HepG2 (cell line): Measurements from ENCODE around the gene TMEM233. TPM values are rescaled to one million over a fixed set of nuclear protein-coding genes. Genes with fewer than 3 reads are reported as not detected.

Experiments
- ATAC-seq: fragments of 200-7000 bp; cut with Tn5 transposase; 3 replicates; pipeline ENCODE4 v1.9.1; 2020; ENCODE audit warnings: mild to moderate bottlenecking, moderate library complexity
- BruUV-seq: library from RNA; stranded (reverse); fragments of 400-500 nt; replicated peaks from 2 replicates; lab custom pipeline; 2021; lab: Mats Ljungman, UMichigan
- CTCF ChIA-PET: fragments of 300-600 bp; formaldehyde crosslinking; extraction: SDS; loops from one replicate; lab custom pipeline; 2021; ENCODE audit warnings: low total read pairs, inconsistent platforms, low intra/inter-chr PET ratio; lab: Yijun Ruan, JAX
- POLR2A ChIA-PET: fragments of 350-600 bp; sonication (Branson Sonifier 250); formaldehyde crosslinking; loops from one replicate; lab custom pipeline; 2020; ENCODE audit warnings: antibody characterized with exemption, inconsistent platforms; lab: Yijun Ruan, JAX
- DNase-seq: peaks from one replicate; pipeline ENCODE4 v3.0.0-alpha.2; 2015; ENCODE audit warnings: low spot score
- FAIRE-seq: peaks from 3 replicates; lab custom pipeline; 2011; peaks lifted over from hg19 to GRCh38; lab: Jason Lieb, UNC
- H2AFZ ChIP-seq: one replicate; pipeline ENCODE4 v1.6.1; 2011; ENCODE audit warnings: low read length, inconsistent platforms
- H3K27ac ChIP-seq: fragments of 300-600 bp; 3 replicates; pipeline ENCODE4 v1.8.0; 2011; ENCODE audit warnings: mixed run types, mild to moderate bottlenecking, mixed read lengths, low read length, inconsistent platforms; ENCODE audit not compliant: insufficient read depth; ENCODE audit errors: extremely low read length
- H3K27me3 ChIP-seq, 2 experiments: fragments of 200-600 bp in 1 of 2; 2 replicates in 1 of 2; 3 replicates in 1 of 2; pipeline versions ENCODE4 v1.6.0 to v1.8.0; 2011; ENCODE audit warnings: low read length in 2 of 2, mild to moderate bottlenecking in 2 of 2, moderate library complexity in 2 of 2, inconsistent platforms in 1 of 2; ENCODE audit not compliant: insufficient read depth in 2 of 2, control insufficient read depth in 1 of 2
- H3K36me3 ChIP-seq, 2 experiments: fragments of 200-600 bp in 1 of 2; replicated peaks in 1 of 2; 2 replicates in 1 of 2; 3 replicates in 1 of 2; pipeline versions ENCODE4 v1.5.1 to v1.8.0; 2011; ENCODE audit warnings: low read length in 2 of 2, inconsistent platforms in 1 of 2; ENCODE audit not compliant: insufficient read depth in 2 of 2, control insufficient read depth in 1 of 2
- H3K4me1 ChIP-seq: 2 replicates; pipeline ENCODE4 v1.5.1; 2012; ENCODE audit warnings: low read length, inconsistent platforms; ENCODE audit not compliant: insufficient read depth
- H3K4me2 ChIP-seq: 2 replicates; pipeline ENCODE4 v1.6.0; 2011; ENCODE audit warnings: low read depth, low read length, inconsistent platforms
- H3K4me3 ChIP-seq, 3 experiments: fragments of 200-600 bp in 1 of 3; sonication (generic), shearing (Covaris generic) in 1 of 3; replicated peaks in 1 of 3; 2 replicates each; pipeline ENCODE4 v1.5.1; 2011 to 2016; ENCODE audit warnings: low read length in 3 of 3, inconsistent platforms in 2 of 3, low read depth in 2 of 3, mild to moderate bottlenecking in 2 of 3, control low read depth in 1 of 3, mixed read lengths in 1 of 3; ENCODE audit not compliant: insufficient read depth in 1 of 3
- H3K79me2 ChIP-seq: one replicate; pipeline ENCODE4 v1.6.1; 2011; ENCODE audit warnings: low read length, inconsistent platforms; ENCODE audit not compliant: insufficient read depth
- H3K9ac ChIP-seq: 2 replicates; pipeline ENCODE4 v1.6.0; 2011; ENCODE audit warnings: mild to moderate bottlenecking, low read depth, low read length, inconsistent platforms; ENCODE audit not compliant: insufficient read depth
- H3K9me3 ChIP-seq: 2 replicates; pipeline ENCODE4 v1.5.1; 2012; ENCODE audit warnings: mild to moderate bottlenecking, low read length
- H4K20me1 ChIP-seq: 2 replicates; pipeline ENCODE4 v1.6.0; 2011; ENCODE audit warnings: inconsistent platforms, mild to moderate bottlenecking, low read length, moderate library complexity; ENCODE audit not compliant: insufficient read depth
- CCAR2 ChIP-seq: fragments of 200-400 bp; formaldehyde crosslinking; optimal IDR thresholded peaks from 2 replicates; pipeline ENCODE3; 2018; ENCODE audit warnings: low read depth, mild to moderate bottlenecking, low read length, moderate library complexity
- GLI4 ChIP-seq: sonication (generic); formaldehyde crosslinking; IDR thresholded peaks from 2 replicates; pipeline ENCODE4 v1.5.1; 2020; ENCODE audit warnings: missing genetic modification reagents, mild to moderate bottlenecking, moderate library complexity, borderline replicate concordance
- GZF1 ChIP-seq: sonication (generic); formaldehyde crosslinking; IDR thresholded peaks from 2 replicates; pipeline ENCODE4 v1.5.1; 2020; ENCODE audit warnings: mild to moderate bottlenecking, missing genetic modification reagents
- HNF1A ChIP-seq, 2 experiments: sonication (generic) in 1 of 2; formaldehyde crosslinking in 1 of 2; IDR thresholded peaks; 2 replicates each; pipeline versions ENCODE4 v1.4.0 to v1.6.1; 2016 to 2020; ENCODE audit warnings: borderline replicate concordance in 1 of 2, low read depth in 1 of 2, mild to moderate bottlenecking in 1 of 2, missing genetic modification reagents in 1 of 2
- JUNB ChIP-seq: sonication (generic); formaldehyde crosslinking; IDR thresholded peaks from 2 replicates; pipeline ENCODE4 v1.8.0; 2022; ENCODE audit warnings: missing genetic modification reagents, mild to moderate bottlenecking, borderline replicate concordance
- KAT7 ChIP-seq: IDR thresholded peaks from 2 replicates; pipeline ENCODE4 v1.6.1; 2018; ENCODE audit warnings: borderline replicate concordance, missing compliant biosample characterization
- MAX ChIP-seq: IDR thresholded peaks from 2 replicates; pipeline ENCODE4 v1.6.1; 2012; ENCODE audit warnings: inconsistent platforms
- MYPOP ChIP-seq: sonication (generic); formaldehyde crosslinking; IDR thresholded peaks from 2 replicates; pipeline ENCODE4 v1.8.1; 2023; ENCODE audit warnings: mild to moderate bottlenecking, moderate library complexity, missing genetic modification reagents
- PPARG ChIP-seq: conservative IDR thresholded peaks from 2 replicates; pipeline ENCODE4 v1.6.1; 2016; ENCODE audit warnings: missing biosample characterization, missing genetic modification reagents
- PTBP1 ChIP-seq: fragments of 200-400 bp; formaldehyde crosslinking; IDR thresholded peaks from 2 replicates; pipeline ENCODE4 v1.6.1; 2018; ENCODE audit warnings: low read length, low read depth; ENCODE audit not compliant: poor library complexity, severe bottlenecking
- STAG1 ChIP-seq: sonication (generic); formaldehyde crosslinking; IDR thresholded peaks from 2 replicates; pipeline ENCODE4 v1.4.0; 2020; ENCODE audit warnings: missing genetic modification reagents
- TEAD3 ChIP-seq: optimal IDR thresholded peaks from 2 replicates; pipeline ENCODE3; 2016; ENCODE audit warnings: borderline replicate concordance
- TFDP1 ChIP-seq: IDR thresholded peaks from 2 replicates; pipeline ENCODE4 v1.6.1; 2016; ENCODE audit warnings: missing compliant biosample characterization, missing genetic modification reagents, borderline replicate concordance
- ZNF510 ChIP-seq: sonication (generic); formaldehyde crosslinking; IDR thresholded peaks from 2 replicates; pipeline ENCODE4 v1.4.0; 2020; ENCODE audit warnings: low read depth, mild to moderate bottlenecking, missing genetic modification reagents
- ZNF543 ChIP-seq: sonication (generic); formaldehyde crosslinking; IDR thresholded peaks from 2 replicates; pipeline ENCODE4 v1.4.0; 2020; ENCODE audit warnings: mild to moderate bottlenecking, missing genetic modification reagents
- ZNF549 ChIP-seq: sonication (generic); formaldehyde crosslinking; IDR thresholded peaks from 2 replicates; pipeline ENCODE4 v1.5.0; 2020; ENCODE audit warnings: missing genetic modification reagents
- ZNF550 ChIP-seq: sonication (generic); formaldehyde crosslinking; IDR thresholded peaks from 2 replicates; pipeline ENCODE4 v1.4.0; 2020; ENCODE audit warnings: mild to moderate bottlenecking, missing genetic modification reagents, borderline replicate concordance
- ZNF724P ChIP-seq: sonication (generic); formaldehyde crosslinking; IDR thresholded peaks from 2 replicates; pipeline ENCODE4 v1.8.0; 2022; ENCODE audit warnings: missing genetic modification reagents, borderline replicate concordance
- WGBS: methylation state at CpG from one replicate; pipeline ENCODE4 v1.1.6; 2017; ENCODE audit warnings: low lambda C conversion rate; 5-methylcytosine and 5-hydroxymethylcytosine counted together
- in situ Hi-C: cut with HindIII; loops from 2 replicates; pipeline ENCODE4 v1.10.0; 2017; ENCODE audit warnings: low pct_unique_long_range_greater_than_20kb; ENCODE audit not compliant: extremely low pct_ligation_motif_present
- intact Hi-C: fragments of 100-400 bp; cut with micrococcal nuclease; formaldehyde crosslinking; loops from one replicate; pipeline ENCODE4 v1.10.0; 2022; ENCODE audit not compliant: unreplicated experiment
- polyA plus RNA-seq, 8 experiments: library from polyadenylated mRNA; depleted of rRNA in 3 of 8; stranded (reverse) in 7 of 8; unstranded in 1 of 8; fragments of >200 nt; fragmentation: Illumina TruSeq in 4 of 8; extraction: Trizol in 4 of 8; gene quantifications; 2 replicates each; pipeline versions ENCODE4 v1.2.1 to v1.2.3, GENCODE V29; 2011 to 2016; ENCODE audit warnings: low read depth in 4 of 8, missing spikeins in 1 of 8, mixed read lengths in 1 of 8; ENCODE audit not compliant: insufficient read depth in 1 of 8
- total RNA-seq, 5 experiments: library from RNA; depleted of rRNA; stranded (reverse); fragments of >200 nt; fragmentation: Illumina TruSeq; extraction: Trizol; gene quantifications; 2 replicates each; pipeline ENCODE4 v1.2.3, GENCODE V29; 2016; ENCODE audit warnings: low read depth in 1 of 5

The TMEM233 gene
- total and polyA plus RNA-seq, 2 of the 13 experiments (the other 11 are each of a cell fraction or from before 2014, with no cell fraction given), result 0.03 TPM; not detected in 1

- WGBS, result 31% methylated on average over 6 of the region's 6 CpGs
- Histone ChIP-seq H3K9ac (peak overlapping the region; percentile 29; the same call in 1 of the 2 replicates), H3K9me3 (no peaks in the 10 kb centered on the region), H3K4me2 (peak overlapping the region; percentile 45), H3K79me2 (no peaks in the 10 kb centered on the region), H3K4me1 (peaks cover 50% of the 10 kb centered on the region), H3K27ac (peak overlapping the region; percentile 72), H3K27me3 (no peaks in the 10 kb centered on the region), H4K20me1 (no peaks in the 10 kb centered on the region), H3K36me3 (peaks cover 3 to 17% of the 10 kb centered on the region in 2 experiments; a peak in 4 of 5 replicates), H2AFZ (peak overlapping the region; percentile 48), H3K4me3 (no peak overlapping the region; a peak in 1 of 6 replicates)
- peak; percentile 72 for DNase-seq
- intact Hi-C loops, result loop anchor here (10.0 kb wide), 1 partner anchor 93 kb away; no protein-coding TSS in a partner anchor
- BruUV-seq, result no TSS peak
- in situ Hi-C loops, result no loop called here
- CTCF ChIA-PET, result no interaction called here
- FAIRE-seq, result peak; percentile 87
- POLR2A ChIA-PET, result no interaction called here
- ATAC-seq, result peak; percentile 90
- no peak for TF ChIP-seq ZNF550 (CRISPR knock-in tag)
- TF ChIP-seq PTBP1, result no peak
- TF ChIP-seq TEAD3, result no peak
- TF ChIP-seq KAT7 (CRISPR knock-in tag), result no peak
- no peak for TF ChIP-seq JUNB (CRISPR knock-in tag)
- no peak for TF ChIP-seq ZNF724P
- TF ChIP-seq STAG1 (CRISPR knock-in tag), result peak; percentile 28; the same call in 1 of the 2 replicates
- no peak for TF ChIP-seq CCAR2
- no peak for TF ChIP-seq PPARG (CRISPR knock-in tag)
- TF ChIP-seq ZNF549 (CRISPR knock-in tag), result no peak
- TF ChIP-seq TFDP1 (CRISPR knock-in tag), result peak; percentile 23; the same call in 1 of the 2 replicates
- no peak for TF ChIP-seq ZNF543 (CRISPR knock-in tag)
- no peak for TF ChIP-seq ZNF510 (CRISPR knock-in tag)
- TF ChIP-seq GZF1 (CRISPR knock-in tag), result no peak
- TF ChIP-seq MAX, result peak; percentile 71
- TF ChIP-seq MYPOP (CRISPR knock-in tag), result no peak
- no peak for TF ChIP-seq HNF1A (IDR thresholded peaks at IDR 0.05; ENCODE audit: low read depth)
- no peak for TF ChIP-seq HNF1A (CRISPR knock-in tag; IDR thresholded peaks at IDR 0.05; ENCODE audit: borderline replicate concordance)
- TF ChIP-seq GLI4 (CRISPR knock-in tag), result no peak
These were observed 97.7 kb downstream of the TMEM233 start for GRCh38 chr12:119691202-119691810.
